ENCODE measurements around the gene RNF149.
"Not testable (repeated sequence)": the region's sequence is repeated elsewhere in the genome, so short reads cannot be mapped to it uniquely, and the experiment has no call there.

Gene RNF149

GRCh38 chr2:101308432-101309210 is at the start of gene RNF149:
RNF149 (minus strand) TSS chr2:101308701; CDS start chr2:101308588, 113 bp downstream.
- Mint-ChIP-seq H3K9me3 (no peaks in the 10 kb centered on the region), H3K27ac (peak within 1 kb of the TSS; percentile 87), H3K4me3 (peak within 1 kb of the TSS; percentile 85), H3K4me1 (ENCODE audit: low read depth) (peaks cover 56% of the 10 kb centered on the region), H3K36me3 (ENCODE audit: low read depth) (peaks cover 36% of the 10 kb centered on the region), H3K27me3 (no peaks in the 10 kb centered on the region)
- intact Hi-C loops (cut with micrococcal nuclease) = loop anchor here (1.0 to 5.0 kb wide), 2 partner anchors 20 to 34 kb away; no protein-coding TSS in a partner anchor

GRCh38 chr2:101357376-101357775 is 48.9 kb upstream of the RNF149 start:
- peaks cover 13% of the 10 kb centered on the region for H3K4me1 Mint-ChIP-seq (ENCODE audit: low read depth)
- H3K27me3 Mint-ChIP-seq = peaks cover 2% of the 10 kb centered on the region
- no peaks in the 10 kb centered on the region for H3K9me3 Mint-ChIP-seq
- no peak overlapping the region for H3K4me3 Mint-ChIP-seq
- intact Hi-C loops (cut with micrococcal nuclease) = no loop called here
- peak overlapping the region; percentile 37 for H3K27ac Mint-ChIP-seq
- no peaks in the 10 kb centered on the region for H3K36me3 Mint-ChIP-seq (ENCODE audit: low read depth)

- peaks cover 6% of the 10 kb centered on the region for H3K4me1 Mint-ChIP-seq (ENCODE audit: low read depth)
- no peak overlapping the region for H3K4me3 Mint-ChIP-seq
- H3K27ac Mint-ChIP-seq = no peak overlapping the region
- no peaks in the 10 kb centered on the region for H3K36me3 Mint-ChIP-seq (ENCODE audit: low read depth)
- no peaks in the 10 kb centered on the region for H3K9me3 Mint-ChIP-seq
- intact Hi-C loops (cut with micrococcal nuclease) = no loop called here
- H3K27me3 Mint-ChIP-seq = peaks cover 2% of the 10 kb centered on the region
Observed at GRCh38 chr2:101356521-101356920, 48.0 kb upstream of the RNF149 start.

GRCh38 chr2:101356055-101356454 is 47.6 kb upstream of the RNF149 start:
- Mint-ChIP-seq H3K9me3 (no peaks in the 10 kb centered on the region), H3K4me1 (ENCODE audit: low read depth) (peaks cover 1% of the 10 kb centered on the region), H3K4me3 (no peak overlapping the region), H3K27ac (no peak overlapping the region), H3K36me3 (ENCODE audit: low read depth) (no peaks in the 10 kb centered on the region), H3K27me3 (peaks cover 2% of the 10 kb centered on the region)
- intact Hi-C loops (cut with micrococcal nuclease) = no loop called here

GRCh38 chr2:101355401-101356054 is 47.0 kb upstream of the RNF149 start:
- Mint-ChIP-seq H3K4me1 (ENCODE audit: low read depth) (peaks cover 4% of the 10 kb centered on the region), H3K9me3 (no peaks in the 10 kb centered on the region), H3K4me3 (no peak overlapping the region), H3K27ac (no peak overlapping the region), H3K36me3 (ENCODE audit: low read depth) (no peaks in the 10 kb centered on the region), H3K27me3 (peaks cover 2% of the 10 kb centered on the region)
- intact Hi-C loops (cut with micrococcal nuclease) = no loop called here

GRCh38 chr2:101354420-101355311 is 46.2 kb upstream of the RNF149 start:
- intact Hi-C loops (cut with micrococcal nuclease) = no loop called here
- H3K9me3 Mint-ChIP-seq = no peaks in the 10 kb centered on the region
- peaks cover 10% of the 10 kb centered on the region for H3K4me1 Mint-ChIP-seq (ENCODE audit: low read depth)

GRCh38 chr2:101352631-101353030 is 44.1 kb upstream of the RNF149 start:
- H3K4me1 Mint-ChIP-seq (ENCODE audit: low read depth) = peaks cover 15% of the 10 kb centered on the region
- H3K9me3 Mint-ChIP-seq; H3K27ac Mint-ChIP-seq; H3K4me3 Mint-ChIP-seq; intact Hi-C loops (cut with micrococcal nuclease); H3K27me3 Mint-ChIP-seq; H3K36me3 Mint-ChIP-seq (ENCODE audit: low read depth): not testable (repeated sequence)

More at GRCh38 chr2:101354420-101355311, 46.2 kb upstream of the RNF149 start:
- H3K36me3 Mint-ChIP-seq (ENCODE audit: low read depth) = no peaks in the 10 kb centered on the region
- no peak overlapping the region for H3K27ac Mint-ChIP-seq
- H3K27me3 Mint-ChIP-seq = peaks cover 2% of the 10 kb centered on the region
- H3K4me3 Mint-ChIP-seq = no peak overlapping the region

- H3K27ac Mint-ChIP-seq = no peak overlapping the region
- H3K27me3 Mint-ChIP-seq = peaks cover 2% of the 10 kb centered on the region
- no peaks in the 10 kb centered on the region for H3K36me3 Mint-ChIP-seq (ENCODE audit: low read depth)
- H3K9me3 Mint-ChIP-seq = no peaks in the 10 kb centered on the region
- intact Hi-C loops (cut with micrococcal nuclease) = no loop called here
- no peak overlapping the region for H3K4me3 Mint-ChIP-seq
- H3K4me1 Mint-ChIP-seq (ENCODE audit: low read depth) = peaks cover 15% of the 10 kb centered on the region
Observed at GRCh38 chr2:101351207-101351606, 42.7 kb upstream of the RNF149 start.

- no peaks in the 10 kb centered on the region for H3K36me3 Mint-ChIP-seq (ENCODE audit: low read depth)
- no peaks in the 10 kb centered on the region for H3K9me3 Mint-ChIP-seq
- no peak overlapping the region for H3K27ac Mint-ChIP-seq
- intact Hi-C loops (cut with micrococcal nuclease) = loop anchor here (1.0 kb wide), 1 partner anchor 37 kb away; the partner anchor contains the start of gene CREG2
- no peak overlapping the region for H3K4me3 Mint-ChIP-seq
- H3K27me3 Mint-ChIP-seq = peaks cover 2% of the 10 kb centered on the region
- H3K4me1 Mint-ChIP-seq (ENCODE audit: low read depth) = peaks cover 15% of the 10 kb centered on the region
Observed at GRCh38 chr2:101349893-101350662, 41.6 kb upstream of the RNF149 start.

- intact Hi-C loops (cut with micrococcal nuclease) = no loop called here
- Mint-ChIP-seq H3K4me1 (ENCODE audit: low read depth) (peaks cover 15% of the 10 kb centered on the region), H3K4me3 (no peak overlapping the region), H3K27ac (no peak overlapping the region), H3K27me3 (peaks cover 1% of the 10 kb centered on the region), H3K36me3 (ENCODE audit: low read depth) (no peaks in the 10 kb centered on the region), H3K9me3 (no peaks in the 10 kb centered on the region)
Observed at GRCh38 chr2:101348883-101349282, 40.4 kb upstream of the RNF149 start.

GRCh38 chr2:101346909-101347308 is 38.4 kb upstream of the RNF149 start:
- peaks cover 5% of the 10 kb centered on the region for H3K27me3 Mint-ChIP-seq
- no peak overlapping the region for H3K4me3 Mint-ChIP-seq
- no peak overlapping the region for H3K27ac Mint-ChIP-seq
- peaks cover 21% of the 10 kb centered on the region for H3K4me1 Mint-ChIP-seq (ENCODE audit: low read depth)
- no peaks in the 10 kb centered on the region for H3K9me3 Mint-ChIP-seq
- intact Hi-C loops (cut with micrococcal nuclease) = no loop called here
- no peaks in the 10 kb centered on the region for H3K36me3 Mint-ChIP-seq (ENCODE audit: low read depth)

- Mint-ChIP-seq H3K27me3 (peaks cover 5% of the 10 kb centered on the region), H3K4me3 (no peak overlapping the region), H3K27ac (no peak overlapping the region), H3K4me1 (ENCODE audit: low read depth) (peaks cover 34% of the 10 kb centered on the region), H3K36me3 (ENCODE audit: low read depth) (no peaks in the 10 kb centered on the region), H3K9me3 (no peaks in the 10 kb centered on the region)
- intact Hi-C loops (cut with micrococcal nuclease) = loop anchor here (5.0 kb wide), 2 partner anchors 37 to 488 kb away; partner anchors contain the start of gene RNF149
Observed at GRCh38 chr2:101344137-101344536, 35.6 kb upstream of the RNF149 start.

- no peaks in the 10 kb centered on the region for H3K9me3 Mint-ChIP-seq
- H3K36me3 Mint-ChIP-seq (ENCODE audit: low read depth) = no peaks in the 10 kb centered on the region
Observed at GRCh38 chr2:101342625-101343008, 34.1 kb upstream of the RNF149 start.

More at GRCh38 chr2:101342625-101343008, 34.1 kb upstream of the RNF149 start:
- intact Hi-C loops (cut with micrococcal nuclease) = loop anchor here (5.0 kb wide), 2 partner anchors 35 to 490 kb away; partner anchors contain the start of gene RNF149
- Mint-ChIP-seq H3K4me3 (no peak overlapping the region), H3K27me3 (peaks cover 5% of the 10 kb centered on the region), H3K27ac (no peak overlapping the region), H3K4me1 (ENCODE audit: low read depth) (peaks cover 38% of the 10 kb centered on the region)

All from dendritic cell treated with granulocyte-macrophage colony-stimulating factor and Interleukin-4, amounts not matched to agents 40 ng/mL and 50 ng/mL, for 4 days (primary cell).